Measurements from ENCODE around the gene METTL22.

METTL22 gene

GRCh38 chr16:8669481-8669880 lies 48.0 kb downstream of the METTL22 start:
- DNase-seq, result no peak

GRCh38 chr16:8670014-8670560 lies 48.6 kb downstream of the METTL22 start:
- no peak for DNase-seq

- peak in 2 of 4 experiments; percentile 27 to 43 for DNase-seq
Observed at GRCh38 chr16:8673611-8674412, 52.3 kb downstream of the METTL22 start.

- DNase-seq, result peak; percentile 73 to 84 (median 78)
Observed at GRCh38 chr16:8674413-8675022, 53.0 kb downstream of the METTL22 start, which contains the start of gene ABAT. Gene ABAT, plus strand, starts transcription at chr16:8674617. Its CDS starts 61,123 bp downstream, at chr16:8735740.

GRCh38 chr16:8675183-8676159 lies 54.0 kb downstream of the METTL22 start:
- peak in 3 of 4 experiments; percentile 10 to 22 (median 13) for DNase-seq

GRCh38 chr16:8676160-8676547 lies 54.7 kb downstream of the METTL22 start:
- DNase-seq, result no peak

GRCh38 chr16:8676737-8677375 lies 55.4 kb downstream of the METTL22 start:
- DNase-seq, result no peak

- DNase-seq, result no peak
Observed at GRCh38 chr16:8677481-8677880, 56.0 kb downstream of the METTL22 start.

- no peak for DNase-seq
Observed at GRCh38 chr16:8678068-8678927, 56.8 kb downstream of the METTL22 start.

GRCh38 chr16:8679151-8679550 lies 57.7 kb downstream of the METTL22 start:
- no peak for DNase-seq

GRCh38 chr16:8682551-8683259 lies 61.2 kb downstream of the METTL22 start:
- DNase-seq, result no peak

- no peak for DNase-seq
Observed at GRCh38 chr16:8683640-8684039, 62.1 kb downstream of the METTL22 start.

GRCh38 chr16:8685617-8686016 lies 64.1 kb downstream of the METTL22 start:
- DNase-seq, result no peak

- DNase-seq, result no peak
Observed at GRCh38 chr16:8686031-8686621, 64.6 kb downstream of the METTL22 start.

- no peak for DNase-seq
Observed at GRCh38 chr16:8686879-8687278, 65.4 kb downstream of the METTL22 start.

GRCh38 chr16:8689686-8690085 lies 68.2 kb downstream of the METTL22 start:
- DNase-seq, result no peak

GRCh38 chr16:8691728-8692127 lies 70.2 kb downstream of the METTL22 start:
- DNase-seq, result no peak

GRCh38 chr16:8694795-8695728 lies 73.6 kb downstream of the METTL22 start:
- DNase-seq, result no peak

- DNase-seq, result no peak
Observed at GRCh38 chr16:8696880-8697279, 75.4 kb downstream of the METTL22 start.

Data from activated CD4-positive, CD25-positive, alpha-beta regulatory T cell (primary cell).